ENCODE data around the gene KIFC3.

DNA sequence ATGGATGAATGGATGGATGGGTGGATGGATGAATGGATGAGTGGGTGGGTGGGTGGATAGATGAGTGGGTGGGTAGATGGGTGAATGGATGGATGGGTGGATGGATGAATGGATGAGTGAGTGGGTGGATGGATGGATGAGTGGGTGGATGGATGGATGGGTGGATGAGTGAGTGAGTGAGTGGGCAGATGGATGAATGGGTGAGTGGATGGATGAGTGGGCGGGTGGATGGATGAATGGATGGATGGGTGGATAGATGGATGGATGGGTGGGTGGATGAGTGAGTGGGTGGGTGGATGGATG is 73.2 kb downstream of the KIFC3 start:
- TF ChIP-seq, protein P1, sequence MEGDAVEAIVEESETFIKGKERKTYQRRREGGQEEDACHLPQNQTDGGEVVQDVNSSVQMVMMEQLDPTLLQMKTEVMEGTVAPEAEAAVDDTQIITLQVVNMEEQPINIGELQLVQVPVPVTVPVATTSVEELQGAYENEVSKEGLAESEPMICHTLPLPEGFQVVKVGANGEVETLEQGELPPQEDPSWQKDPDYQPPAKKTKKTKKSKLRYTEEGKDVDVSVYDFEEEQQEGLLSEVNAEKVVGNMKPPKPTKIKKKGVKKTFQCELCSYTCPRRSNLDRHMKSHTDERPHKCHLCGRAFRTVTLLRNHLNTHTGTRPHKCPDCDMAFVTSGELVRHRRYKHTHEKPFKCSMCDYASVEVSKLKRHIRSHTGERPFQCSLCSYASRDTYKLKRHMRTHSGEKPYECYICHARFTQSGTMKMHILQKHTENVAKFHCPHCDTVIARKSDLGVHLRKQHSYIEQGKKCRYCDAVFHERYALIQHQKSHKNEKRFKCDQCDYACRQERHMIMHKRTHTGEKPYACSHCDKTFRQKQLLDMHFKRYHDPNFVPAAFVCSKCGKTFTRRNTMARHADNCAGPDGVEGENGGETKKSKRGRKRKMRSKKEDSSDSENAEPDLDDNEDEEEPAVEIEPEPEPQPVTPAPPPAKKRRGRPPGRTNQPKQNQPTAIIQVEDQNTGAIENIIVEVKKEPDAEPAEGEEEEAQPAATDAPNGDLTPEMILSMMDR (IDR thresholded peaks at IDR 0.05) = no peak
- no peak for TF ChIP-seq POLR2A (IDR thresholded peaks at IDR 0.05)

All from uterus (tissue), 2 donors.